ENCODE measurements around the gene KLHDC9.
"Not testable (repeated sequence)": the region's sequence is repeated elsewhere in the genome, so short reads cannot be mapped to it uniquely, and the experiment has no call there.

DNA sequence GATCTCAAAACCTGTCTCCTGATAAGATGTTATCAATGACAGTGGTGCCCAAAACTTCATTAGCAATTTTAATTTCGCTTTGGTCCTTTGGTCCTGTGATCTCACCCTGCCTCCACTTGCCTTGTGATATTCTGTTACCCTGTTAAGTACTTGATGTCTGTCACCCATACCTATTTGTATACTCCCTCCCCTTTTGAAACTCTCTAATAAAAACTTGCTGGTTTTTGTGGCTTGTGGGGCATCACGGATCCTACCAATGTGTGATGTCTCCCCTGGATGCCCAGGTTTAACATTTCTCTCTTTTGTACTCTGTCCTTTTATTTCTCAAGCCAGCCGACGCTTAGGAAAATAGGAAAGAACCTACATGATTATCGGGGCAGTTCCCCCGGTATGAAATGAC, 34.2 kb upstream of the KLHDC9 start:
- TF ChIP-seq POLR2A (IDR thresholded peaks at IDR 0.05; ENCODE audit: low read length); GATA1 (IDR thresholded peaks at IDR 0.05; ENCODE audit: low read depth, low read length): not testable (repeated sequence)
